ENCODE measurements around the gene LRP1. TPM values are rescaled to one million over a fixed set of nuclear protein-coding genes. Genes with fewer than 3 reads are reported as not detected.

The LRP1 gene
- polyA plus RNA-seq, 1 donor (not counting 4 experiments of a cell fraction or from before 2014, with no cell fraction given) = 4.9 TPM

- dilution Hi-C loops (cut with MboI; ENCODE audit: extremely low pct_ligation_motif_present, low sequenced_read_pairs) = no loop called here
- no peak for DNase-seq (ENCODE audit: low read depth, low spot score)
- Histone ChIP-seq H3K79me2 (ENCODE audit: control insufficient read depth, insufficient read depth, low read length) (no peaks in the 10 kb centered on the region), H3K9me3 (ENCODE audit: control insufficient read depth, low read depth, low read length) (no peaks in the 10 kb centered on the region), H3K9me1 (ENCODE audit: control insufficient read depth, extremely low read depth, insufficient read depth, low read length) (no peaks in the 10 kb centered on the region), H3K4me1 (ENCODE audit: control insufficient read depth, extremely low read depth, insufficient read depth, low read length) (no peaks in the 10 kb centered on the region), H3K4me2 (ENCODE audit: control insufficient read depth, extremely low read depth, insufficient read depth, low read depth, low read length) (no peak overlapping the region), H3K27me3 (ENCODE audit: control insufficient read depth, extremely low read depth, insufficient read depth, low read length) (no peaks in the 10 kb centered on the region), H3K4me3 (ENCODE audit: control insufficient read depth in 2 of 3, extremely low read depth in 1 of 3, insufficient read depth in 2 of 3, low read depth in 1 of 3, low read length in 3 of 3) (no peak overlapping the region), H4K20me1 (ENCODE audit: control insufficient read depth, extremely low read depth, insufficient read depth, low read length) (no peaks in the 10 kb centered on the region), H3K27ac (ENCODE audit: control insufficient read depth, insufficient read depth, low read length) (no peak overlapping the region), H2AFZ (ENCODE audit: control insufficient read depth, low read length) (no peak overlapping the region), H3K9ac (ENCODE audit: control insufficient read depth, extremely low read depth, insufficient read depth, low read length) (no peak overlapping the region), H3K36me3 (ENCODE audit: control insufficient read depth in 2 of 2, extremely low read depth in 1 of 2, insufficient read depth in 2 of 2, low read length in 2 of 2) (peaks cover 0 to 53% of the 10 kb centered on the region in 2 experiments)
- TF ChIP-seq EZH2 (IDR thresholded peaks at IDR 0.05; ENCODE audit: low read length) = no peak
- FAIRE-seq = no peak
Measured at GRCh38 chr12:57195186-57195585, 66.9 kb downstream of the LRP1 start.

- Histone ChIP-seq H3K9me1 (ENCODE audit: control insufficient read depth, extremely low read depth, insufficient read depth, low read length) (no peaks in the 10 kb centered on the region), H3K36me3 (ENCODE audit: control insufficient read depth in 2 of 2, extremely low read depth in 1 of 2, insufficient read depth in 2 of 2, low read length in 2 of 2) (peaks cover 0 to 52% of the 10 kb centered on the region in 2 experiments), H3K9me3 (ENCODE audit: control insufficient read depth, low read depth, low read length) (no peaks in the 10 kb centered on the region), H3K4me2 (ENCODE audit: control insufficient read depth, extremely low read depth, insufficient read depth, low read depth, low read length) (no peak overlapping the region), H3K27me3 (ENCODE audit: control insufficient read depth, extremely low read depth, insufficient read depth, low read length) (no peaks in the 10 kb centered on the region), H3K4me3 (ENCODE audit: control insufficient read depth in 2 of 3, extremely low read depth in 1 of 3, insufficient read depth in 2 of 3, low read depth in 1 of 3, low read length in 3 of 3) (no peak overlapping the region), H2AFZ (ENCODE audit: control insufficient read depth, low read length) (no peak overlapping the region), H3K79me2 (ENCODE audit: control insufficient read depth, insufficient read depth, low read length) (no peaks in the 10 kb centered on the region), H3K4me1 (ENCODE audit: control insufficient read depth, extremely low read depth, insufficient read depth, low read length) (no peaks in the 10 kb centered on the region), H3K27ac (ENCODE audit: control insufficient read depth, insufficient read depth, low read length) (no peak overlapping the region), H3K9ac (ENCODE audit: control insufficient read depth, extremely low read depth, insufficient read depth, low read length) (no peak overlapping the region), H4K20me1 (ENCODE audit: control insufficient read depth, extremely low read depth, insufficient read depth, low read length) (no peaks in the 10 kb centered on the region)
- dilution Hi-C loops (cut with MboI; ENCODE audit: extremely low pct_ligation_motif_present, low sequenced_read_pairs) = no loop called here
- no peak for TF ChIP-seq EZH2 (IDR thresholded peaks at IDR 0.05; ENCODE audit: low read length)
- TF ChIP-seq CTCF (optimal IDR thresholded peaks at IDR 0.05 in 1 of 3, IDR thresholded peaks at IDR 0.05 in 1 of 3, conservative IDR thresholded peaks at IDR 0.05 in 1 of 3; ENCODE audit: extremely low read depth in 1 of 3, insufficient read depth in 2 of 3, low read length in 3 of 3) = no peak
- FAIRE-seq (no peak), DNase-seq (ENCODE audit: low read depth, low spot score) (no peak)
Measured at GRCh38 chr12:57195611-57196371, 67.5 kb downstream of the LRP1 start.
